Sciatic nerve (tissue), 2 donors: ENCODE data around the gene MOK. TPM values are rescaled to one million over a fixed set of nuclear protein-coding genes. Genes with fewer than 3 reads are reported as not detected.

Experiments used
- ATAC-seq: fragments of 200-7000 bp; cut with Tn5 transposase; one replicate; pipeline ENCODE4 v1.9.1; 2020; ENCODE audit warnings: mild to moderate bottlenecking, moderate library complexity
- DNase-seq: peaks from one replicate; pipeline ENCODE4 v3.0.0-alpha.2; 2020; ENCODE audit warnings: low spot score
- intact Hi-C: fragments of 100-400 bp; cut with DNase I; formaldehyde crosslinking; loops from one replicate; pipeline ENCODE4 v1.14.2; 2022
- total RNA-seq: library from RNA; stranded (reverse); fragmentation: NEBNext Ultra II Directional; extraction: Animal tissue kit (Norgen Biotek cat#: 25700); gene quantifications from one replicate; pipeline ENCODE4 v1.2.1, GENCODE V29; 2021
- donor health status: DM: no; HTN: no; CAD: no.
- donor health status: DM: no; HTN: no; CAD: no.

Gene MOK
- total RNA-seq, 1 donor from 2014 or later, result 24.4 TPM

DNA sequence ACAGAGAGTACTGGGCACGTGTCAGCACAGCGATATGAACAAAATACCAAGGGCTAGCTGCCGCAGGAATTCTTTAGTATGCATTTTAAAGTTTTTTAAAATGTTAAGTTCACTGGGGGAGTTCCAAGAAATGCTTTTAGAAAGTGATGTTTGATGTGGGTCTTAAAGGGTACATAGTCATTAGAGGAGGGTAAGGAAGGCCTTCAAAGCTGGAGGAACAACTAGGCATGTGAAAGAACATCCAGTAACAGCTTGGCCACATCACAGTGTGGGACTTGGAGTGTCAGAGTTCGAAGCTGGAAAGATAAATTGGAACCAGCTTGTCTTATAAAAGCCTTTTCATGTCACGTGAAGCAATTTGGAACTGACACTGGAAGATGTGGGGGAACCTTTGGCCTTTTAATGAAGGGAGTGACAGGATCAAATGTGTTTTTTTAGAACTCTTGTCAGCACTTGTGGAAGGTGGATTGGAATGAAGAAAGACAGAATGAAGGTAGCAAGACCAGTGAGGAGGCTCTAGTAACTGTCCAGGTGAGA, 107.6 kb downstream of the MOK start:
- intact Hi-C loops, result no loop called here
- ATAC-seq (no peak), DNase-seq (no peak)

DNA sequence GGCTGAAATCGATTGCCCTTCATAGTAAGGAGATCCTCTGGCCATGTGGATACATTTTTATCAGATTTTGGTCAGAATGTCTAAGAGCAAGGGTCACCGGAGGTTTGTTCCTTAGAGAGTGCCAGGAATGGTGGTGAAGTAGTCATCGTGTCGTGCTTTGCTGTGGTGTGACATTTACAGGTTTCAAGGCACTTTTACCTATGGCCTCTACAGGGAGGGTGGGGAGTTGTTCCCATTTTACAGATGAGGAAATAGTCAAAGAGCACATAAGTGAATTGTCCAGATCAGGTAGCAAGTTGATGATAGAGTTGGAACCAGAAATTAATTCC, 108.1 kb downstream of the MOK start:
- intact Hi-C loops, result no loop called here
- DNase-seq (no peak), ATAC-seq (no peak)

DNA sequence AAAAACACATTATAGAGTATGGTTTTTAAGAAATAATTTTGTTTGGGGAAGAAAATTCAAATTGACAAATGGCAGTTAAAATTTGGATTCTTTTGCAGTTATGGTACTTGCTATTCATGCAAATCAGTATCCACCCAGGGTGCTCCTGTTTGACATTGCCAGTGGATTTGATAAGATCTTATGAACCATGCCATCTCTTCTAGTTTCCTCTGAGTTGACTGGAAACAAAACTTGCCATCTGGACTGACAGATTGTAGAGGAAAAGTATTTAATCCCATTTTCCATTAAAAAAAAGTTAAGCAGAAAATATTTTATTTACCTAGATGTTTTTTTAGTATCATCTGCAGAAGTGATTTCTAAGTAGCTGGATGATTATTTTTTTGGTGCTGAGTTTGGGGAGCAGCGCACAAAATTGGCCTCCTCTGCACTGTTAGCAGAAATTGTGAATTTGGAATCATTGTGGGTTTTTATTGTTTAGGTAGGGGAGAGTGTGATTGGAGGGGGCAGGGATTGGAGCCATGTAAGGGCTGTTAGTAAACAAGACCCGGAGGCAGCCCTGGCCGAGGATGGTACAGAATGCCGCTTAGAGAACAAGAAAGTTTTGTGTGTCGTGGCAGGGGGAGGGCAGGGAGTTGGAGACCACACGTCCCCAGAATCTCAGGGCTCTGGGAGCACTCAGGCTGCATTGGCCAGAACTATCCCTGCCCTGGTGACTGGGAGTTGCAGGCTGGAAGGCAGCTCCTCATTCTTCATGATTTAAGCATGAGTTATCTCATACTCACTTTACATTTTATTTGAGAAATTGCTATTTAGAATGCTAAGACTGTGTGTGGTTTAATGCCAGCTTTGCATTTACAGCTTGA, 108.7 kb downstream of the MOK start:
- peak; percentile 38 for ATAC-seq
- intact Hi-C loops, result no loop called here
- DNase-seq, result no peak

DNA sequence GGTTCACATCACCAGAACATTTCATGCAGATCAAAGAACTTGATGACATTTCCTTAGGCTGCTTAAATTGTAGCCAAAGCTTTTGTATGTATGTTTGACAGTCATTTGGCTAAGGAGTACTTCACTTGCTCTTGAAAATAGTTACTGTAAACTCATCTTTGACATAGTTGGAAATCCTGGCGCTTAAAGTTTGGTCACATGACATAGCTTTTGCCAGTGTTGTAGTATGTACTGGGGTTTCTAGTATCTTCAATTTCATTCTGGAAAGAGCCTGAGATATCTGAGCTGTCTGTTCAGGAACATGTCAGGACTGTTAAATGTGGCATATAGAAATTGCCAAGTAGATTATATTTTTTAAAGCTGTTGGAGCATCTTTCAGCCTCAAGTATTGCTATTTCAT, 109.5 kb downstream of the MOK start:
- no peak for ATAC-seq
- intact Hi-C loops, result no loop called here

DNA sequence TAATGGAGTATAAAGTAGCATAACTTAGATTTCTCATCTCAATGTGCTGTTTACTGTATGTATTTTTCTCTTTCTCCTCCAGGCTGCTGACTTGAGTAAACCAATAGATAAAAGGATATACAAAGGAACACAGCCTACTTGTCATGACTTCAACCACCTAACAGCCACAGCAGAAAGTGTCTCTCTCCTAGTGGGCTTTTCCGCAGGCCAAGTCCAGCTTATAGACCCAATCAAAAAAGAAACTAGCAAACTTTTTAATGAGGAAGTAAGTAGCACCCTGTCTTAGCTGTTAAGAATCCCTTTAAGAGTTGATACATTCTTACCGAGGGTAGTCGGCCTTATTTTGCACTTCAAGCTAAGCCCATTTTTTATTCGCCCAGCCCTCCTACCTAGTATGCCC, 110.1 kb downstream of the MOK start:
- ATAC-seq (no peak), DNase-seq (no peak)

More for the DNA sequence above, 109.5 kb downstream of the MOK start:
- DNase-seq, result no peak

DNA sequence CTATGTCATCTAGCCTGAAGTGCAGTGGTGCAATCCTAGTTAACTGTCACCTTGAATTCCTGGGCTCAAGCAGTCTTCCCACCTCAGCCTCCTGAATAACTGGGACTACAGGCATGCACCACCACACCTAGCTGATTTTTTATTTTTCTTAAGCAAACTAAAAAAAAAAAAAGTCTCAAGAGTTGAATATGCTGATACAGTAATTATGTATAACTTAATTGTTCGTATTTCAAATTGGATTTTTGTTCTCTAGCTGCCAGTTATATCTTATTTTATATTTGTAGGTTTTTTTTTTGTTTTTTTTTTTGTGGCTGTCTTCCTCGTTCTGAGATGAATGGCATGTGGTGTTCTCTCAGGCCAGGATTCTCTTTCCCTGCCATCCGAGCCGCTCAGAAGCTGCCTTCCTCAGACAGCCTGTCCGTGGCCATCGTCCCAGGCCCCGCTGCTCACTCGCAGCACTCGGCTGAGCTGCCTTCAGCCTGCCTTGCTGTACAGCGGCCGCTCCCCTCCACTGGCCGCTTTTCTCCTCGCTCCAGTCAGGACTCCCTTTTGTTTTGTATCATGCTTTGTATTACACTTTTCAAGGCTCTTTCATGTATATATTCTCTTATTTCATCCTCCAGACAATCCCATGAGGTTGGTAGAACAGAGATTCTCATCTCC, 112.0 kb downstream of the MOK start:
- no peak for ATAC-seq
- no peak for DNase-seq
- intact Hi-C loops, result no loop called here

More for the DNA sequence above, 110.1 kb downstream of the MOK start:
- intact Hi-C loops, result no loop called here

DNA sequence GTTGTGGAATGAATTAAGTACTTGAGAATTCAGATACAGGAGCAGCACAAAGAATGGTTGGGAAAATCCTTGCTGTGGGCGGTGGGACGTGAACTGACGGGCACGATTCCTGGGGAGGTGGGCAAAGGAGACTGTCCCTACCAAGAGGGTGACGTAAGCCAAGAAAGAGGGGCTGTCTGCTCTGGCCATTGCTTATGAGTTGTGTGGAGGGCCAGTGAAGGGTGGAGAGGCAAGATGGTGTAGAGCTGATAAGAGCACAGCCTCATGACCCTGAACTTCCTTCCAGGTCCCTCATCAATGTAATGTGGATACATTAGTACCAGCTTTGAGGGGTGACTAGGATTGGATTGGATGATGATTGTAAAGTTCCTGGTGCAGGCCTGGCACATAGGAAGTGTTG, 115.1 kb downstream of the MOK start:
- DNase-seq (no peak), ATAC-seq (no peak)
- intact Hi-C loops, result no loop called here

DNA sequence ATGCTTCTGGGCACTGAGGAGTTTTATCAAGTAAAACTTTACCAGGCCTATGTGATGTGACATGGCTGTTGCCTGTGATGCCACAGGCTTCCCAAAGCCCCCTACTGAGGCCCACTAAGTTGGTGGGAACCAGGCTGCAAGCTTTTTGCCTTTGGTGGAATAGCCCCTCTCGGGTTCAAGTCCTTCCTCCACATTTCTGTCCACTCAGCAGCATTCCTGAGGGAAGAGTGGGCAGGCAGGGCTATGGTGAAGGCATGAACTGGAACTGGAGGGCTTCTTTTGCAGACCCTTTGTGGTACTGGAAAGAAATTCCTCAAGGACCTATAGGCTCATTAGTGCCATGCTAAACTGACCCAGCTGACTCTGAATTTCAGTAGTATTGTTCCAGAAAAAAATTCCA, 116.8 kb downstream of the MOK start:
- ATAC-seq (no peak), DNase-seq (no peak)
- intact Hi-C loops, result no loop called here

DNA sequence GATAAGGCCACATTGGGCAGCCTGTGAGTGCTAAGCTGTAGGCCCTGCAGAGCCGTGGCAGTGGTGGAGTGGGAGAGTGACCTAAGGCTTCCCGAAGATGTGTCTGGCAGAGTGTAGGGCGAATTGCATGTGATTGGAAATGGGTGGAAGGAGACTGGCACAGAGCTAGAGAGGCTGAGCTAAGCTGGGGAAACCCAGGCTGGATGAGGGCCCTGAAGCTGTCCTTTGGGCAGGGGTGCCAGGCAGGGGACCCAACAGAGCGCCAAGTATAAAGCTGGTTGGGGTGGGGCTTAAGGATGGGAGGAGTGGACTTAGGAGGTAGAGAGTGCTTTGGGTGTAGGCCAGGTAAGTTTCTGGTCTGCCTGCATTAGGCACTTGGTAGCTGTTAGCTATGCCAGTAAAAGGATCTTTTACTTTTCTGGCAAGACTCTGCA, 117.4 kb downstream of the MOK start:
- intact Hi-C loops, result no loop called here

DNA sequence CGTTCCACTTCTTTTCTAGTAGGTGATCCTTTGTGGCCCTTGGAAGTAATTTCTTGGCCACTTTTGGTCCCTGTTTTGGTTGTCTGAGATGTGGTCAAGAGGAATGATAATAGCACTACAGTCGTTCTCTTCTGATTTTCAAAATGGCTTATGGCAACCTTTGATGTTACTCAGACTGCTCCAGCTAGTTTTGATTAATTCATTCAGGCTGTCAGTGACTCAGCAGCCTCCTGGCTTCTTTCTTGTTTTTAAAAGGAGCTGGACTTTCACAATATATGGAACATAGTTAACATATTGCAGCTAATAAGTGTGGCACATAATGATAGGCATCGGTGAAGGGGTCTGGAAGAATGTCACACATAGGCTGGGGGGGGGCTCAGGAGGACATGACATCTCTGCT, 117.9 kb downstream of the MOK start:
- intact Hi-C loops, result no loop called here
- DNase-seq (no peak), ATAC-seq (peak; percentile 67)

More for the DNA sequence above, 117.4 kb downstream of the MOK start:
- peak; percentile 73 for ATAC-seq
- no peak for DNase-seq

DNA sequence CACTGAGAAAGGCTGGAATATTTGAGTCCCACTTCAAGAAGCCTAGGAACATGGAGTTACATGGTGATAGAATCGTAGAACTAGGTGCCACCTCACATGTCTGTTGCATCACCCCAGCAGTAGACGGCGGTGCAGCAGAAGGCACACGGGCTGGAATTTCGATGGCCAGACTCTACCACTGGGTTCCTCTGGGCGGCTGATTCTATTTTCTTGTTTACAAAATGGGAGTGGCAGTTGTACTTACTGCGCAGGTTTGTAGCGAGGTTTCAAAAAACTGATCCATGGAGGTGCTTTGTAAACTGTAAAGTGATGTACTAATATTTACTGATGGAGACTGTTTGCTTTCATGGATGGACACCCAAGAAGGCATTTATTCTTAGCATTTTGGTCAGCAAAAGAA, 119.6 kb downstream of the MOK start:
- DNase-seq, result no peak
- ATAC-seq, result no peak
- intact Hi-C loops, result no loop called here

DNA sequence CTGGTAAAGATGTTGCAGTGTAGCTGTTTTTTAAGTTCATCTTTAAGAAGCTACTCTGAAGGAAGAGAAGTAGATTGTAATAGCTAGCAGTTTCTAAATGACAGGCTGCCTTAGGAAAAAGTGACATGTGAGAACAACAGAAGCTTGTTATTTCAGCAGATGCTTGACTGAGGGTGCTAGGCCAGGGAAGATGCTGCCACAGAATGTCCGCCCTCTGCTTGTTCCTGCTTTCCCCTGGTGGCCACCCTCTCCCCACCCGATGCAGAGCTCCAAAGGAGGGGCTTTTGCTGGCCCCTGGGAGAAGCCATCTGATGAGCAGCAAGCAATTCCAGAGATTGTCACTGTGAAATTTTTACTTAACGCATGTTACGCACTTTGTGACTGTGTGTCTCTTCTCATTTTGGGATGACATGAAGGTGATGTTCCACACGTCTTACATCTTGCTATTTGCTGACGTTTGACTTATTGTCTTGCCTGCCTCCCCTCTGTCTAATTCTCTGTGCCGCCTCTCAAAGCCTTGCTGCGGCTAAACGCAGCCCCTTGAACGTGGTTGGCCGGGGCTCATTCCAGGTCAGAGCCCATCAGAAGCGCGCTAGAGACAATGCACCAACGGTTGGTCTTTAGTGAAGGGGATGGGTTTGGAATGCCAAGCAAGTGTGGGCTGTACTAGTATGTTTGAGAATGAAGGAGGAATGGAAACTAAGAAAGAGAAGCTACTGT, 120.5 kb downstream of the MOK start:
- intact Hi-C loops, result no loop called here
- no peak for DNase-seq
- ATAC-seq, result no peak

DNA sequence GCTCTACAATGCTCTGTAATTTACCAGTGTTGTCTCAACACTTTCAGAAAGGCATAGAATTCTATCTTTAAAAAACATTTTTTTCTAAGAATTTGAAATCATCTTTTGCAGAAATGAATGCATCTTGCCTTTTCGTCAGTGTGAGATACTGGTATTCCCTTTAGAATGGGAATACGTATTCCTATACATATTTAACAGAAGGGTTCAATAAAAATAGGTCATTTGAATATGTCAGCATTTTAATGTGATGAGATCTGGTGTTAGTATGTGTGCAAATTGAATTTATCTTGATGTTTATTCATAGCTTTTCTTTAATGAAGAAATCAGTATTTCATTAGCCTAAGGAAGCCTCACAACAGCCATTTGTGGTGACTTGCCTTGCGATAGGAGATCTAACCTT, 121.1 kb downstream of the MOK start:
- DNase-seq (no peak), ATAC-seq (no peak)
- intact Hi-C loops, result no loop called here

DNA sequence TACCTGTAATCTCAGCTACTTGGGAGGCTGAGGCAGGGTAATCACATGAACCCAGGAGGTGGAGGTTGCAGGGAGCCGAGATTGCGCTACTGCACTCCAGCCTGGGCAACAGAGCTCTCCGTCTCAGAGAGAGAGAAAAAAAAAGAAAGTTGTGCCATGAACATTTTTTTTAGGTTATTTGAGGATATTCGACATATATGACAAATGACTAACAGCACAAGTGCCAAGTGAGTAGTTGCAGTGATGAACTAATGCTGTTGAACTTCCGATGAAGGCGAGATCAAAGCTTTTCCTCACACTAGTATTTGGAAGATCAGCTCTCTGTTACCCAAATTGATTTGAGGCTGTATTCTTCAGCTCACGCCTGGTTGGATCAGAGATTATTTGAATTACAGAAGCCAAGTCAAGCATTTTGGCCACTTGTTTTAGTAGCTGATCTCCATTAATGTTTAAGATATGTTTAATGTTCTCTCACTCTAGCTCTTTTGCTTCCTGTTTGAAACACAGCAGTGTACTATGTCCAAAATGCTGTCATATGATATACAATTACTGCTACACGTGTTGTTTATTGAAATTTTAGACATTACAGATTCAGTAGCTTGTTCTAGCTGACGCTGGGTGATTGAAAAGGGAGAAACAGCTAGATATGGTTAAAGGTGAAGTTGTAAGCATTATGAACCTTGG, 121.9 kb downstream of the MOK start:
- intact Hi-C loops, result no loop called here
- DNase-seq, result no peak
- ATAC-seq, result no peak

DNA sequence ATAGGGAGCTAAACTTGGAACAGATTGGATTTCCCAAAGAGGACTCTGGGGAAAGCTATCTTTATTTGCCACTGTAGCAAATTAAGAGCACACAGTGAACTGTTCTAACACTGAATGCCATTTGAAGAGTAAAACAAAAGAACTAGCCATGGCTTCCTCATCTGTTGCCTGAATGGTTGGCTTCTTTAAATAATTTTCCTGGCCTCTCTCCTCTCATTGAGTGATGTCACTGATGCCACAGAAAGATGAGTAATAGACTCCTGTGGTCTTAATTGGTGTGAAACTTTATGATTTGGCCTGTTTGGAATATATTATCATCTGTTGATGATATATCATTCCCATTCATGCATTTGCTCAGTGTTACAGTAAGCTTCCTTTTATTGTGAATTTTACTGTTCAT, 122.8 kb downstream of the MOK start:
- DNase-seq, result no peak
- no peak for ATAC-seq
- intact Hi-C loops, result no loop called here

DNA sequence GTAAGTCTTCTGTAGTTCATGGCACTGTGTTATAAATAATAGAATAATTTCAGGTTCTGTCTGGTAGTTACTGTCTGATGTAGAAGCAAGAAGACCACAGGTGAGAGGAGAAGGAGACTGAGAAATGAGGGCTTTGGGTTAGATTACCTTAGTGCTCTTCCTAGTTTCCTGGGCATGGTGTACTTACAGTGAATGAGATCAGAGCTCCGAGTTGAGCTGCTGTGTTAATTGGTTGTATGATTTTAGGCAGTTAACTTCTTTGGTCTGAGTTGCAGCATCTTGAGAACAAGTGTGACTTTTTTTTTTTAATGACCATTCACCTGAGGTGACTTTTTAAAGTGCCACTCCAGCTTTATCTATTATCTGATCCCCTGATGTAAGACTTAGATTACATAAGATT, 123.8 kb downstream of the MOK start:
- intact Hi-C loops, result no loop called here
- no peak for ATAC-seq

DNA sequence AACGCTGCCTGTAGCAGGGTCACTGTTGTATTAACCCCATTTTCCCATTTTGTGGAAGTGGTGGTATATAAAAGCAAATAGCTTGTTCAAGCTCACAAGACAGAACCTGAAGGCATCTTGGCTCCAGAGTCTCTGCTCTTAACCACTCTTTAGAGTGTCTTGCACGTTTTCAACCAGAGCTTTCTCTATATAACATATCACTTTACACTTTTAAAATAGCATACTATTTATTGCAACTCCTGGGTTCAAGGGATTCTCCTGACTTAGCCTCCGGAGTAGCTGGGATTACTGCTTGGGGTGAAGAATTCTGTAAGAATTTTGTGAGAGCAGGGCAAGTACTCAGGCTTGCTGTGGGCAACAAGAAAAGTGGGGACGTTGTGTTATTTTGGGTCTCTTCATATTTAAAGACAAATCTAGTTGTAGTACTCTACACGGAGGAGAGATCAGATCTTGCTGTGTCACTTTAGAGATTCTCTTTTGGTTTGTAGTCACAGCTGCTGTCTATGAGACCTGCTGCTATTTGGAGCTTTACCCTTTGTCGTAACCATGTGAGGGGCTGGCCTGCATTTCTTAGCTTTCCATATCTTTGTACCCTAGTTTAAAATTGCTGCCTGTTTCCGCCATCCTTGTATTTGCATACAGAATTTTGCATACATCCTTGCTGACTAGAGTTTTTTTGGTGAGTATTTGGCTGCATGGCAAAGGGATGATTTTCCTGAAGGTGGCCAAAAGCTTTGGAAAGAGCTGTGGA, 124.5 kb downstream of the MOK start:
- intact Hi-C loops, result no loop called here
- ATAC-seq, result no peak
- DNase-seq, result no peak

More for the DNA sequence above, 123.8 kb downstream of the MOK start:
- DNase-seq, result no peak
